ENCODE measurements around the gene ODF2.

ODF2 gene

GRCh38 chr9:128526720-128527119, 70.9 kb downstream of the ODF2 start:
- H3K9me3 ChIP-seq (ENCODE audit: control insufficient read depth, low read length) = no peaks in the 10 kb centered on the region
- no peak overlapping the region for H3K4me3 ChIP-seq (ENCODE audit: extremely low read depth, insufficient read depth, low read length, poor library complexity, severe bottlenecking)
- H3K4me1 ChIP-seq (ENCODE audit: control insufficient read depth, insufficient read depth, low read length, poor library complexity, severe bottlenecking) = peaks cover 3% of the 10 kb centered on the region
- H3K27ac ChIP-seq (ENCODE audit: low read depth, low read length, severe bottlenecking) = no peak overlapping the region
- peaks cover 69% of the 10 kb centered on the region for H3K36me3 ChIP-seq (ENCODE audit: control insufficient read depth, insufficient read depth, low read length)
- WGBS, 2 experiments (ENCODE audit: insufficient coverage in 2 of 2) = 100% methylated on average over 1 of the region's 2 CpGs; no CpG with 5 or more reads in 1 of the 2 experiments

GRCh38 chr9:128528445-128529160, 72.8 kb downstream of the ODF2 start:
- 95 to 97% methylated on average over 11 of the region's 15 CpGs for WGBS, 2 experiments (ENCODE audit: insufficient coverage in 2 of 2)
- Histone ChIP-seq H3K36me3 (ENCODE audit: control insufficient read depth, insufficient read depth, low read length) (peaks cover 70% of the 10 kb centered on the region), H3K9me3 (ENCODE audit: control insufficient read depth, low read length) (no peaks in the 10 kb centered on the region), H3K4me3 (ENCODE audit: extremely low read depth, insufficient read depth, low read length, poor library complexity, severe bottlenecking) (no peak overlapping the region), H3K4me1 (ENCODE audit: control insufficient read depth, insufficient read depth, low read length, poor library complexity, severe bottlenecking) (peaks cover 3% of the 10 kb centered on the region), H3K27ac (ENCODE audit: low read depth, low read length, severe bottlenecking) (no peak overlapping the region)

DNA sequence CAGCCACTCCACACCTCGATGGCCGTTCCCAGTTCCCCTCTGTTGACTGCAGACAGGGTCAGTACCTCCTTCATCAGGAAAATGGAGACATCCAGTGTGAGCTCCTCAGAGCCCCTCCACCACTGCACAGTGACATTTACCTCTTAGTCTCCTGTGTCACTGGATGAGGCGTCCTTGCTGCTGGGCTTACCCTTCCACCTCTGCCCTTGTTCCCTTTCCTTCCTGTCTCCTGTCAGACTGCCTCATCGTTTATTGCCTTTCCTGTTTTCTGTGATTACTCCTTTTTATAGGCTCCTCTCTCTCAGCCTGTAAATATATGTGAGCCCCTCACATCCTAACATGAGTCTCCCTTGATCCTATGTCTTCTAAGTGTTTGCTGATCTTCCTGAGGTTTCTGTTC, 73.4 kb downstream of the ODF2 start:
- Histone ChIP-seq H3K4me3 (ENCODE audit: extremely low read depth, insufficient read depth, low read length, poor library complexity, severe bottlenecking) (no peak overlapping the region), H3K27ac (ENCODE audit: low read depth, low read length, severe bottlenecking) (no peak overlapping the region), H3K4me1 (ENCODE audit: control insufficient read depth, insufficient read depth, low read length, poor library complexity, severe bottlenecking) (peaks cover 3% of the 10 kb centered on the region), H3K36me3 (ENCODE audit: control insufficient read depth, insufficient read depth, low read length) (peaks cover 71% of the 10 kb centered on the region), H3K9me3 (ENCODE audit: control insufficient read depth, low read length) (no peaks in the 10 kb centered on the region)
- 97 to 98% methylated on average over 4 of the region's 4 CpGs for WGBS, 2 experiments (ENCODE audit: insufficient coverage in 2 of 2)

DNA sequence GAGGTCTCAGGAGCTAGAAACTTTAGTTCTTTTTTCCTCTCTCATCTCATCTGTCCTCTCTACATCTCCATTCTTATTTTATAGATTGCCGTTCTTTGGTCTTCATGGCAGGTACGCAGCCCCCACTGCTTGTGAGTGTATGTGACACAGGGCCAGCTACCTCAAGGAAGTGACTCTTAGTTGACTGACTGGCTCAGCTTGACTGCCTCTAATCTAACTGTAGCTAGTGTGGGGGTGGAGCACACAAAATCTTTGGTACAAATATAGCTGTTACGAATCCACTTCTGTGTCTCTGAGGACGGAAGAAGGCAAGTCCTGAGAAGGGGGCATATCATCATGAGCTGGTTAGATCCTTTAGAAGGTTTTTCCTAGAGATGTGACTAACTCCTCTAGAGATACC, 76.8 kb downstream of the ODF2 start:
- H3K27ac ChIP-seq (ENCODE audit: low read depth, low read length, severe bottlenecking) = no peak overlapping the region
- 93 to 100% methylated on average over 2 to 3 of the region's 4 CpGs for WGBS, 2 experiments (ENCODE audit: insufficient coverage in 2 of 2)
- peaks cover 3% of the 10 kb centered on the region for H3K4me1 ChIP-seq (ENCODE audit: control insufficient read depth, insufficient read depth, low read length, poor library complexity, severe bottlenecking)
- no peaks in the 10 kb centered on the region for H3K9me3 ChIP-seq (ENCODE audit: control insufficient read depth, low read length)
- H3K4me3 ChIP-seq (ENCODE audit: extremely low read depth, insufficient read depth, low read length, poor library complexity, severe bottlenecking) = no peak overlapping the region
- H3K36me3 ChIP-seq (ENCODE audit: control insufficient read depth, insufficient read depth, low read length) = peaks cover 56% of the 10 kb centered on the region

- Histone ChIP-seq H3K27ac (ENCODE audit: low read depth, low read length, severe bottlenecking) (no peak overlapping the region), H3K4me1 (ENCODE audit: control insufficient read depth, insufficient read depth, low read length, poor library complexity, severe bottlenecking) (no peaks in the 10 kb centered on the region), H3K4me3 (ENCODE audit: extremely low read depth, insufficient read depth, low read length, poor library complexity, severe bottlenecking) (no peak overlapping the region), H3K9me3 (ENCODE audit: control insufficient read depth, low read length) (no peaks in the 10 kb centered on the region), H3K36me3 (ENCODE audit: control insufficient read depth, insufficient read depth, low read length) (peaks cover 64% of the 10 kb centered on the region)
- WGBS, 2 experiments (ENCODE audit: insufficient coverage in 2 of 2) = 79 to 91% methylated on average over 1 of the region's 3 CpGs
These were observed 85.0 kb downstream of the ODF2 start for GRCh38 chr9:128540634-128541360.

- 94 to 95% methylated on average over 3 of the region's 3 CpGs for WGBS, 2 experiments (ENCODE audit: insufficient coverage in 2 of 2)
- Histone ChIP-seq H3K27ac (ENCODE audit: low read depth, low read length, severe bottlenecking) (no peak overlapping the region), H3K9me3 (ENCODE audit: control insufficient read depth, low read length) (no peaks in the 10 kb centered on the region), H3K4me1 (ENCODE audit: control insufficient read depth, insufficient read depth, low read length, poor library complexity, severe bottlenecking) (peaks cover 22% of the 10 kb centered on the region), H3K36me3 (ENCODE audit: control insufficient read depth, insufficient read depth, low read length) (peaks cover 18% of the 10 kb centered on the region), H3K4me3 (ENCODE audit: extremely low read depth, insufficient read depth, low read length, poor library complexity, severe bottlenecking) (no peak overlapping the region)
These were observed 90.7 kb downstream of the ODF2 start for GRCh38 chr9:128546504-128546903.

- 92 to 98% methylated on average over 5 to 6 of the region's 7 CpGs for WGBS, 2 experiments (ENCODE audit: insufficient coverage in 2 of 2)
- peaks cover 29% of the 10 kb centered on the region for H3K4me1 ChIP-seq (ENCODE audit: control insufficient read depth, insufficient read depth, low read length, poor library complexity, severe bottlenecking)
- no peak overlapping the region for H3K27ac ChIP-seq (ENCODE audit: low read depth, low read length, severe bottlenecking)
- no peaks in the 10 kb centered on the region for H3K9me3 ChIP-seq (ENCODE audit: control insufficient read depth, low read length)
- H3K36me3 ChIP-seq (ENCODE audit: control insufficient read depth, insufficient read depth, low read length) = no peaks in the 10 kb centered on the region
- H3K4me3 ChIP-seq (ENCODE audit: extremely low read depth, insufficient read depth, low read length, poor library complexity, severe bottlenecking) = no peak overlapping the region
These were observed 93.1 kb downstream of the ODF2 start for GRCh38 chr9:128548876-128549275.

DNA sequence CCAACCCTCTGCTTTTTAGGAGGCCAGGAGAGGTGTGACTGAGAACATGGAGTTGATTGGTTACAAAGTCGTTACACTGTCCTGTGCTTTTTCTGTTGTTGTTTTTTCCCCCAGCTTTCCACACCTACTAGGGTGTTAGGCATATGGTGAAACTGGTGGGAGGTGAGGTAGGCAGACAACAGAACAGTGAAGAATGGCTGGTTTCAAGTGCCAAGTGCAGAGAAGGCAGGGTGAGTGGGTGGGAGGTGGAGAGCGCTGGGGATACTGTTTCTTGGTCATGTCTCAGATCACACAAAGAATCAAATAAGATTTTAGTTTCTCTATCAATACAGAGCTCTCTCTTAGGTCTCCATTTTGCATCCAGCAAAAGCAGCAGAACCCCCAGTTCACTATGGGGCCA, 94.4 kb downstream of the ODF2 start:
- H3K4me3 ChIP-seq (ENCODE audit: extremely low read depth, insufficient read depth, low read length, poor library complexity, severe bottlenecking) = no peak overlapping the region
- WGBS, 2 experiments (ENCODE audit: insufficient coverage in 2 of 2) = no CpG with 5 or more reads among the region's 2 CpGs
- H3K4me1 ChIP-seq (ENCODE audit: control insufficient read depth, insufficient read depth, low read length, poor library complexity, severe bottlenecking) = peaks cover 42% of the 10 kb centered on the region
- no peak overlapping the region for H3K27ac ChIP-seq (ENCODE audit: low read depth, low read length, severe bottlenecking)
- no peaks in the 10 kb centered on the region for H3K9me3 ChIP-seq (ENCODE audit: control insufficient read depth, low read length)
- no peaks in the 10 kb centered on the region for H3K36me3 ChIP-seq (ENCODE audit: control insufficient read depth, insufficient read depth, low read length)
